ACC112 (cell line): ENCODE data around the gene LY9.
"Not testable (repeated sequence)": the region's sequence is repeated elsewhere in the genome, so short reads cannot be mapped to it uniquely, and the experiment has no call there.

Experiments used
- H2AFZ ChIP-seq: fragments of 200-600 bp; sonication (generic); one replicate; pipeline ENCODE4 v1.6.0; 2017; ENCODE audit warnings: antibody characterized with exemption, low read length; ENCODE audit not compliant: unreplicated experiment
- H3K27ac ChIP-seq: fragments of 200-600 bp; sonication (generic); 2 replicates; pipeline ENCODE4 v1.5.1; 2014; ENCODE audit warnings: low read depth, mild to moderate bottlenecking, antibody characterized with exemption, low read length, moderate library complexity
- H3K27me3 ChIP-seq: fragments of 200-600 bp; sonication (generic); 2 replicates; pipeline ENCODE4 v1.6.1; 2014; ENCODE audit warnings: mild to moderate bottlenecking, antibody characterized with exemption, low read length, moderate library complexity, mixed read lengths; ENCODE audit not compliant: insufficient read depth
- H3K36me3 ChIP-seq: fragments of 200-600 bp; sonication (generic); 2 replicates; pipeline ENCODE4 v1.6.1; 2016; ENCODE audit warnings: mild to moderate bottlenecking, antibody characterized with exemption, low read length, moderate library complexity, mixed read lengths; ENCODE audit not compliant: insufficient read depth
- H3K4me1 ChIP-seq: fragments of 200-600 bp; sonication (generic); one replicate; pipeline ENCODE4 v1.6.1; 2016; ENCODE audit warnings: low read length, mixed read lengths; ENCODE audit not compliant: insufficient read depth, unreplicated experiment, control insufficient read depth
- H3K4me3 ChIP-seq: fragments of 200-600 bp; sonication (generic); 2 replicates; pipeline ENCODE4 v1.5.1; 2014; ENCODE audit warnings: mild to moderate bottlenecking, low read depth, low read length
- H3K79me2 ChIP-seq: fragments of 200-600 bp; sonication (generic); one replicate; pipeline ENCODE4 v1.6.0; 2016; ENCODE audit warnings: low read length; ENCODE audit not compliant: control insufficient read depth, unreplicated experiment, insufficient read depth

LY9 gene

GRCh38 chr1:160782988-160783765 lies 12.8 kb upstream of the LY9 start:
- H2AFZ ChIP-seq = not testable (repeated sequence)

GRCh38 chr1:160789051-160789701 lies 6.8 kb upstream of the LY9 start:
- Histone ChIP-seq H3K79me2 (no peaks in the 10 kb centered on the region), H2AFZ (no peak overlapping the region), H3K27ac (no peak overlapping the region), H3K4me3 (no peak overlapping the region), H3K4me1 (no peaks in the 10 kb centered on the region), H3K36me3 (no peaks in the 10 kb centered on the region), H3K27me3 (no peaks in the 10 kb centered on the region)

More at GRCh38 chr1:160782988-160783765, 12.8 kb upstream of the LY9 start:
- not testable (repeated sequence) for H3K4me1 ChIP-seq, H3K27me3 ChIP-seq, H3K79me2 ChIP-seq, H3K27ac ChIP-seq, H3K4me3 ChIP-seq, H3K36me3 ChIP-seq

- no peak overlapping the region for H3K4me3 ChIP-seq
- no peaks in the 10 kb centered on the region for H3K4me1 ChIP-seq
- no peak overlapping the region for H2AFZ ChIP-seq
- H3K27me3 ChIP-seq = no peaks in the 10 kb centered on the region
- H3K79me2 ChIP-seq = no peaks in the 10 kb centered on the region
- no peak overlapping the region for H3K27ac ChIP-seq
- H3K36me3 ChIP-seq = no peaks in the 10 kb centered on the region
Observed at GRCh38 chr1:160789702-160790611, 6.0 kb upstream of the LY9 start.

- Histone ChIP-seq H3K4me3 (no peak overlapping the region), H3K27ac (no peak overlapping the region), H3K4me1 (no peaks in the 10 kb centered on the region), H3K79me2 (no peaks in the 10 kb centered on the region), H2AFZ (no peak overlapping the region), H3K27me3 (peaks cover 25% of the 10 kb centered on the region), H3K36me3 (no peaks in the 10 kb centered on the region)
Observed at GRCh38 chr1:160794376-160794775, 1.6 kb upstream of the LY9 start.

GRCh38 chr1:160797271-160797709 lies 1.3 kb downstream of the LY9 start:
- H3K4me1 ChIP-seq = no peaks in the 10 kb centered on the region
- H3K27ac ChIP-seq = no peak overlapping the region
- H3K4me3 ChIP-seq = no peak overlapping the region
- H3K36me3 ChIP-seq = no peaks in the 10 kb centered on the region
- H3K27me3 ChIP-seq = peaks cover 36% of the 10 kb centered on the region
- H3K79me2 ChIP-seq = no peaks in the 10 kb centered on the region
- no peak overlapping the region for H2AFZ ChIP-seq

GRCh38 chr1:160797861-160798273 lies 1.9 kb downstream of the LY9 start:
- H3K27me3 ChIP-seq = peaks cover 36% of the 10 kb centered on the region
- H2AFZ ChIP-seq = no peak overlapping the region
- H3K36me3 ChIP-seq = no peaks in the 10 kb centered on the region
- H3K4me3 ChIP-seq = no peak overlapping the region
- H3K79me2 ChIP-seq = no peaks in the 10 kb centered on the region
- H3K4me1 ChIP-seq = no peaks in the 10 kb centered on the region
- no peak overlapping the region for H3K27ac ChIP-seq

- no peaks in the 10 kb centered on the region for H3K4me1 ChIP-seq
- H3K27ac ChIP-seq = no peak overlapping the region
- H3K79me2 ChIP-seq = no peaks in the 10 kb centered on the region
- H3K36me3 ChIP-seq = no peaks in the 10 kb centered on the region
- H2AFZ ChIP-seq = no peak overlapping the region
- peaks cover 36% of the 10 kb centered on the region for H3K27me3 ChIP-seq
- no peak overlapping the region for H3K4me3 ChIP-seq
Observed at GRCh38 chr1:160798439-160798838, 2.5 kb downstream of the LY9 start.

- Histone ChIP-seq H3K4me1 (no peaks in the 10 kb centered on the region), H3K79me2 (no peaks in the 10 kb centered on the region), H3K27me3 (peaks cover 36% of the 10 kb centered on the region), H3K4me3 (no peak overlapping the region), H2AFZ (no peak overlapping the region), H3K36me3 (no peaks in the 10 kb centered on the region), H3K27ac (no peak overlapping the region)
Observed at GRCh38 chr1:160799641-160800040, 3.7 kb downstream of the LY9 start.

GRCh38 chr1:160800142-160800541 lies 4.2 kb downstream of the LY9 start:
- Histone ChIP-seq H3K36me3 (no peaks in the 10 kb centered on the region), H3K79me2 (no peaks in the 10 kb centered on the region), H3K27ac (no peak overlapping the region)

GRCh38 chr1:160800645-160801408 lies 4.9 kb downstream of the LY9 start:
- Histone ChIP-seq H3K4me3 (no peak overlapping the region), H3K27me3 (peaks cover 30% of the 10 kb centered on the region), H3K36me3 (no peaks in the 10 kb centered on the region), H2AFZ (no peak overlapping the region), H3K79me2 (no peaks in the 10 kb centered on the region), H3K4me1 (no peaks in the 10 kb centered on the region), H3K27ac (no peak overlapping the region)

More at GRCh38 chr1:160800142-160800541, 4.2 kb downstream of the LY9 start:
- Histone ChIP-seq H3K4me1 (no peaks in the 10 kb centered on the region), H3K27me3 (peaks cover 36% of the 10 kb centered on the region), H2AFZ (no peak overlapping the region), H3K4me3 (no peak overlapping the region)
